Thoracic aorta (tissue), 2 donors: ENCODE measurements around the gene HOXB13. TPM values are rescaled to one million over a fixed set of nuclear protein-coding genes. Genes with fewer than 3 reads are reported as not detected.

Experiments used
- ATAC-seq: fragments of 150-250 bp; one replicate; pipeline ENCODE4 v1.8.0; 2017; ENCODE audit warnings: low read depth; ENCODE audit not compliant: insufficient number of reproducible peaks, low FRiP score
- DNase-seq: peaks from one replicate; pipeline ENCODE4 v3.0.0-alpha.2; 2020; ENCODE audit warnings: low spot score
- H3K27ac ChIP-seq, 2 donors: fragments of 200-600 bp; sonication (generic); 1 replicate in 1 of 2; 2 replicates in 1 of 2; pipeline ENCODE4 v1.5.1; 2016; ENCODE audit warnings: mild to moderate bottlenecking in 2 of 2, moderate library complexity in 2 of 2
- H3K27me3 ChIP-seq: fragments of 200-600 bp; sonication (generic); replicated peaks from 2 replicates; pipeline ENCODE4 v1.6.0; 2016; ENCODE audit warnings: mild to moderate bottlenecking; ENCODE audit not compliant: insufficient read depth
- H3K36me3 ChIP-seq: fragments of 200-600 bp; sonication (generic); one replicate; pipeline ENCODE4 v1.5.1; 2016
- H3K4me1 ChIP-seq, 2 donors: fragments of 200-600 bp; sonication (generic); 1 replicate in 1 of 2; 2 replicates in 1 of 2; pipeline versions ENCODE4 v1.5.1 to v1.6.0; 2016; ENCODE audit warnings: low read depth in 2 of 2, mild to moderate bottlenecking in 1 of 2; ENCODE audit not compliant: control insufficient read depth in 1 of 2
- H3K4me3 ChIP-seq: fragments of 200-600 bp; sonication (generic); 2 replicates; pipeline ENCODE4 v1.5.1; 2016; ENCODE audit warnings: mild to moderate bottlenecking
- H3K9me3 ChIP-seq: fragments of 200-600 bp; sonication (generic); 2 replicates; pipeline ENCODE4 v1.5.1; 2016
- total RNA-seq, 2 donors: library from RNA; depleted of rRNA; stranded (reverse); fragments of >200 nt; gene quantifications; one replicate each; pipeline versions ENCODE4 v1.1.0 to v1.2.3, GENCODE V29; 2016
- TF ChIP-seq, protein P1 (sequence below): fragments of 200-600 bp; sonication (generic); IDR thresholded peaks from one replicate; pipeline ENCODE4 v1.5.1; 2019; ENCODE audit warnings: antibody characterized with exemption

HOXB13 gene
- total RNA-seq, 2 donors from 2014 or later, result not detected

DNA sequence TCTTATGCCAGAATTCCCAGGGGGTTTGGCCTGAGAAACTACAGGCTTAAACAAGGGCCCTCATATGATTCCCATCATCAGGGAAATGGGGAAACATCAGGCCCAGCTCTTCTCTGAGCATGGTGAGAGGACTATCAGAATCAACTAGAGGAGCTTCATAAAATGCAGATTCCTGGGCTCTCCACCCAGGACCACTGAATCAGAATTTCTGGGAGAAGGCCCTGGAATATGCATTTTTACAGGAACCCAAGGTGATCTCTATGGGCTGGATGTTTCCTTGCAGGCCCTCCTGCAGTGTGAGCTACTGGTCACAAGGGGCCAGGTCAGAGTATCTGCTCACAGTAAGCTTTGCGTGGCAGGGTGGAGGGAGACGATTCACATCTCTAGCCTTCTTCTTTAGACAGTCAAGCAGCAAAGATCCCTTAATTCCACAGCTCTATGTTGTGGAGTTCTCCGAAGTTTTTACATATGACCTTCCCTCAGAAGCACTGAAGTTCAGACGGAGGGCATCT, 38.8 kb upstream of the HOXB13 start:
- DNase-seq, result no peak
- no peak for ATAC-seq
- no peak overlapping the region for H3K27ac ChIP-seq
- no peaks in the 10 kb centered on the region for H3K36me3 ChIP-seq
- no peaks in the 10 kb centered on the region for H3K4me1 ChIP-seq
- no peaks in the 10 kb centered on the region for H3K27me3 ChIP-seq
- H3K9me3 ChIP-seq, result no peaks in the 10 kb centered on the region
- TF ChIP-seq, protein P1, sequence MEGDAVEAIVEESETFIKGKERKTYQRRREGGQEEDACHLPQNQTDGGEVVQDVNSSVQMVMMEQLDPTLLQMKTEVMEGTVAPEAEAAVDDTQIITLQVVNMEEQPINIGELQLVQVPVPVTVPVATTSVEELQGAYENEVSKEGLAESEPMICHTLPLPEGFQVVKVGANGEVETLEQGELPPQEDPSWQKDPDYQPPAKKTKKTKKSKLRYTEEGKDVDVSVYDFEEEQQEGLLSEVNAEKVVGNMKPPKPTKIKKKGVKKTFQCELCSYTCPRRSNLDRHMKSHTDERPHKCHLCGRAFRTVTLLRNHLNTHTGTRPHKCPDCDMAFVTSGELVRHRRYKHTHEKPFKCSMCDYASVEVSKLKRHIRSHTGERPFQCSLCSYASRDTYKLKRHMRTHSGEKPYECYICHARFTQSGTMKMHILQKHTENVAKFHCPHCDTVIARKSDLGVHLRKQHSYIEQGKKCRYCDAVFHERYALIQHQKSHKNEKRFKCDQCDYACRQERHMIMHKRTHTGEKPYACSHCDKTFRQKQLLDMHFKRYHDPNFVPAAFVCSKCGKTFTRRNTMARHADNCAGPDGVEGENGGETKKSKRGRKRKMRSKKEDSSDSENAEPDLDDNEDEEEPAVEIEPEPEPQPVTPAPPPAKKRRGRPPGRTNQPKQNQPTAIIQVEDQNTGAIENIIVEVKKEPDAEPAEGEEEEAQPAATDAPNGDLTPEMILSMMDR, result no peak
- H3K4me3 ChIP-seq, result no peak overlapping the region

DNA sequence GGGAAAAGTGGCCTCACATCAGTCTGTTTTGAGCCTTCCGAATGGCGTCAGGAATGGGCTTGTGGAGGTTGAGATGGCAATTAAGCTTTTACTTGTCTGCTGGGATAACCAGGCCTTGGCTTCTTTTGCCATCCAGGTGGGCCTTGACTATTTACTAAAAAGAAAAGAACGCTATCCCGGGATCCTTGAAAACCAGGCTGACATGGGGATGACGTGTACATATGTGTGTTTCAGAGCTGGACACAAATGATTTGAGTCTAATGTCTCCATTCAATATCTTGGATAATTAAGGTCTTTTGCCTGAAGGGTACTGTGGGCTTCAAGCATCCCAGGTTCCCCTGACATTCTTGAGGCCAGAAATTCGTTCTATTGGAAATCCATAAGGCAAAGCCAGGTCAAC, 32.6 kb upstream of the HOXB13 start:
- Histone ChIP-seq H3K36me3 (no peaks in the 10 kb centered on the region), H3K27me3 (no peaks in the 10 kb centered on the region), H3K9me3 (no peaks in the 10 kb centered on the region), H3K27ac (no peak overlapping the region), H3K4me3 (no peak overlapping the region), H3K4me1 (no peaks in the 10 kb centered on the region)
- ATAC-seq (no peak), DNase-seq (no peak)
- TF ChIP-seq, protein P1, result no peak

DNA sequence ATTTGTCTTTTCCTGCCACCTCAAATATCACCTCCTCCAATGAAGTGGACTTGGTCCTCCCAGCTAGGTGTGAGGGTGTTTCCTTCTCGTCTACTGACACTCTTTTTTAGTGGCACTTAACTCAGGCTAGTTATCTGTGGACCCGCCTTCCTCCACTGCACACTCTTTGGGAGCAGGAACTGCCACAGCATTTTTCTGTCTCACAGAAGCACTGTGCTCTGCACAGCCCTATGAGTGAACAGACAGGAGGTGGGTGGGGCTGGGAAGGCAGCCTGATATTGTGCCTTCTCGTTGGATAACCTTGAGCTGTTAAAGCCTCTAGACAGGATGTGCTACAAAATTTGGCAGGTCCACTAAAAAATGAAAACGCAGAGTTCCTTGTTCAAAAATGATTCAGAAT, 31.9 kb upstream of the HOXB13 start:
- H3K27me3 ChIP-seq, result peaks cover 5% of the 10 kb centered on the region
- TF ChIP-seq, protein P1, result no peak
- DNase-seq (no peak), ATAC-seq (no peak)
- no peaks in the 10 kb centered on the region for H3K9me3 ChIP-seq
- H3K36me3 ChIP-seq, result no peaks in the 10 kb centered on the region
- H3K27ac ChIP-seq, result no peak overlapping the region
- no peak overlapping the region for H3K4me3 ChIP-seq
- no peaks in the 10 kb centered on the region for H3K4me1 ChIP-seq

DNA sequence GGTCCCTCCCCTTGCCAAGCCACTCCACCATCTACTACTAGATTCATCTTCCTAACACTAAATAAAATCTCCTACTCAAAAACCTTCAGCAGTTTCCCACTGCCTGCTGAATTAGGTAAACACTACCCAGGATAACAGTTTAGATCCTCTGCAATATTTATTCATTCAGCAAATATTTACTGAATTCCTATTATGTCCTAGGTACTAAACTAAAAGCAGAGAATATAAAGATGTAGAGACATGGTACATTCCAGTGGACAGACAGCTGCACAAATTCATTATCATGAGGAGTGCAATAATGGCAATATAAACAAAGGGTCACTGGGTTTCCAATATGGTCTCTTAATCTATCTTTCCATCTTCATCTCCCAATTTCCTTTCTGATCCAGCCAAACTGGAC, 30.7 kb upstream of the HOXB13 start:
- Histone ChIP-seq H3K27me3 (peaks cover 9% of the 10 kb centered on the region), H3K27ac (no peak overlapping the region), H3K4me1 (peaks cover 0 to 6% of the 10 kb centered on the region in 2 donors), H3K9me3 (no peaks in the 10 kb centered on the region), H3K4me3 (no peak overlapping the region), H3K36me3 (no peaks in the 10 kb centered on the region)
- DNase-seq (no peak), ATAC-seq (no peak)
- TF ChIP-seq, protein P1, result no peak

DNA sequence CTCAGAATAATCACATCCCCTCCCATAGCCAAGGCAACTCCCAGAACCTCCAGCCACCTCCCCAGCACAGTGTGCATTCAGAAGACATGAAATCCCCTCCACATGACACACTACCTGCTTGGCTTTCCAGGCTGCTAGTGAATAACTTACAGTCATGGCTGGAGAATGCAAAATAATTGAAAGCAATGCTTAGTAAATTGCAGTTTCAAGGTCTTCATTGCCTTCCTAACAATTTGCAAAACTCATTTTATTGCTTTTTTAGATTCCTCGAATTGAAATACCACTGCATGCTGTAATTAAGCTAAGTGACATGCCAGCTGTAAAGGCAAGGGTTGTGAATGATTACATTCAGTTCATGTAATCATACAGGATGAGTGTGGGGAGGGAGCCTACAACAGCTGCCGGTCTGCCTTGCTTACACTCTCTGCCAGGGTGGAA, 29.0 kb upstream of the HOXB13 start:
- DNase-seq, result no peak

More for the DNA sequence above, 29.0 kb upstream of the HOXB13 start:
- Histone ChIP-seq H3K27me3 (peaks cover 22% of the 10 kb centered on the region), H3K36me3 (no peaks in the 10 kb centered on the region), H3K9me3 (no peaks in the 10 kb centered on the region), H3K27ac (no peak overlapping the region), H3K4me1 (peaks cover 0 to 17% of the 10 kb centered on the region in 2 donors), H3K4me3 (no peak overlapping the region)
- TF ChIP-seq, protein P1, result no peak
- no peak for ATAC-seq
